Occipital lobe (tissue), 2 donors: ENCODE data around the gene TMEM108. TPM values are rescaled to one million over a fixed set of nuclear protein-coding genes. Genes with fewer than 3 reads are reported as not detected.
A peak's percentile ranks its signal among the peaks of the same experiment; 100 is the strongest.

Experiments
- DNase-seq: peaks from one replicate; lab custom pipeline; 2025; lab: John Stamatoyannopoulos, UW
- total RNA-seq: library from RNA; depleted of rRNA; stranded (reverse); fragments of >200 nt; gene quantifications from one replicate; pipeline ENCODE4 v1.2.3, GENCODE V29; 2014

TMEM108 gene
- total RNA-seq, 1 donor from 2014 or later, result 27.1 TPM

- no peak for DNase-seq
Measured at GRCh38 chr3:133383741-133384140, 345.6 kb downstream of the TMEM108 start.

DNA sequence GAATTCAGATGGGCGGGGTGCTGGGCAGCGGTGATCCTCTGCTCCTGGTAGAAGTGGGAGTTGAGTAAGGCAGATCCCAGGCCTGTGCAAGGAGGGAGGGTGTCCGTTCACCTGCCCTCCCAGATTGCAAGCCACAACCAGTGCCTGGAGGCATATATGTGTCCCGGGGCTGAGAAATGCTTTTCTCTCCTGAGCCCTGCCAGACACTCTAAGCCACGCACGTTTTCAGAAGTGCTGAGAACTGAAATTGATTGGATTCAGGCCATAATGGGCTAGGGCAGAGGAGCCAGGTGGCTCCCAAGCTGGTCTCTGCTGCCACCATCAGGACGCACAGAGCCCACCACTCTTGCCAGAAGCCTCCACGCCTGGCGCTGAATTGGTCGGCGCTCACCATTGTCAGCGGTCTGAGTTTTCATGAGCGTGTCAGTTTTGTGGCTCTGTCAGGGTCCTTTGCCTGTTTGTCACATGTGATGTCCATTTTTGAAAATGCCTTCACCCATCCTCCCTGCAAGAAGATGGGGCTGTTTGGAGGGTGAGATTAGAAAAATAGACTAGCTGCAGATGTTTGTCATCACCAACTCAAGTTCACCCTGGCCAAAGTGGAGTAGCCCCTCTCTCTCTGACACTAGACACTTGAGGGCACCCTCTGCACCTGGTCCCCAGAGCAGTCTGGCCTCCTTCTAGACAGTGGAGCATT, 346.3 kb downstream of the TMEM108 start:
- DNase-seq, result peak; percentile 56

- DNase-seq, result no peak
Measured at GRCh38 chr3:133386876-133387275, 348.7 kb downstream of the TMEM108 start.

- DNase-seq, result no peak
Measured at GRCh38 chr3:133387341-133387740, 349.1 kb downstream of the TMEM108 start.

DNA sequence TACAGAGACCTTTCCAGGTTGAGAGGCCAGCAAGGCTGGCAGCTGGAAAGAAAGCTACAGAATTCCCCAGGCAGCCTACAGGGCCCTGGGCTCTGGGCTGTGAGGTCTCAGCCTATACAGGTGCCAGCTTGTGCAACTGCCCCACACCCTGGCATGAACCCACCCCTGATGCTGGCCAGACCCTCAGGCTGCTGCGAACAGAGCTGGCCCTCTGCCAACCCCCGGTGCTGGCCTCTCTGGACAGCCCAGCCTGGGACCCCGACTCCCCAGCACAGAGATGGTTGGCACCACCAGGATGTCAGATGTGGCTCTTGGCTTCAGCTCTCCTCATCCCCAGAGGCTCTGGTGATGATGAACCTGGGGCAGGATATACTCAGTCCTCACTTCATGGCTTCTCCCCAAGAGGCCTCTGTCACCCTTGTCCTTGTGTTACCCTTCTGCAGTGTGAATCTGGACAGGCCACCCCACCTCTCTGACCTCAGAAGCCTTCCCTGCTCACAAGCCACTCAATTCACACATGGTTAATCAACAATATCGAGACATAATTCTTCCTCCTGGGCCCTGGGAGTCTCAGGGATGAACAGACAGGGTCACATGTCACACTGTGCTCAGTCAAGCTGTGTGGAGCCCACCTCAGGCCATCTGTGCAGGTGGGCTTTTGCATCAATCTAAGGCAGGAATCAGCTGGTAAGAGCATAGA, 350.7 kb downstream of the TMEM108 start:
- DNase-seq, result no peak

GRCh38 chr3:133390715-133391114, 352.5 kb downstream of the TMEM108 start:
- no peak for DNase-seq

- no peak for DNase-seq
Measured at GRCh38 chr3:133393204-133393603, 355.0 kb downstream of the TMEM108 start.

GRCh38 chr3:133393691-133394474, 355.7 kb downstream of the TMEM108 start:
- no peak for DNase-seq

DNA sequence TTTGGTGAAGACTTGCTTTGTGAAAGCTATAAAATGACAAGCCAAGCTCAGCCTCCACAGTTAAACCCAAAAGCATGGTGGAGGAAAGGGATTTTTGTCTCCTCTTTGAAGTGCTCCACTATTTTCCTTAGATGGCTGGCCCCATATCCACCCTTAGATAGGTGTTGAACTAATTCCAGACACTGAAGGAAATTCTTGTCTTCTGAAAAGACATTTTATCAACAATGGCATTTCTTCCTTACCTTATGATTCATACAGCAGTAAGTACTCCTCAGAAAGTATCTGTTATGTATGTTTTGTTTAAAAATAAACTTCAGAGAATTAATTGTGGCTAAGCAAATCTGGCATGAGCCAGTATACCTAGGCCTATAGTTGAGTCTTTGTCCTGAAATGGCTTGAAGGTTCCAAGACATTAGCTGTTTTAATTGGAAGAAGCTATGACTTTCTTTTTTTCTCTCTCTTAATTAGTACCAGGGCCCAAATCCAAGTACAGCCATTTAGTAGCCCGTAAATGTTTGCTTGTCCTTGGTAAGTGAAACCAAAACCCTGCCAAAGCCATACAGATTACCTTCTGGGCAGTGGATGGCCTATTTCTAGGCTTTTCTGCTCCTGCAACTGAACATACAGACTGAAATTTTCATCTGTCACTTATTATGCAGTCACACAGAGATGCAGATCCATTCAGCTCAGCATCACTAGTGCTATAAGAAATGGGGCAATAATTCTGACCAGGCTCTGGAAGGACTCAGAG, 356.5 kb downstream of the TMEM108 start:
- no peak for DNase-seq

DNA sequence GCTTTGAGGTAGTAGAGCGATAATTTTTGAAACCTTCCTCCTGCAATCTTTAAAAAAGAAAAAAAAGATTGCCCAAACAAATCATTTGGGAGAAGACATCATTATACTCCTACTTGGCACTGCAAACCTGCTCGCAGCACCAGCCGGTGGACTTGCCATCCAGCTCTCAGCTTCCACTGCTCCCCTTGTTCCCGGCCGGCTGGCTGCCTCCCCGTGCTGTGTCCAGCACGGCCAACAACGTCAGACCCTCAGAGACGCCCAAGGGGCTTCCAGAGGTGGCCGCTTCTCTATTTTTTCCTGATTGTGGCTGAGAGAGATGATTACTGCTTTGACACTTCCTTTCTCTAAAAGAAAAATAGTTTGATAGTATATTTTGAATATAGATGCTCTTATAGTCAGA, 358.7 kb downstream of the TMEM108 start:
- no peak for DNase-seq

DNA sequence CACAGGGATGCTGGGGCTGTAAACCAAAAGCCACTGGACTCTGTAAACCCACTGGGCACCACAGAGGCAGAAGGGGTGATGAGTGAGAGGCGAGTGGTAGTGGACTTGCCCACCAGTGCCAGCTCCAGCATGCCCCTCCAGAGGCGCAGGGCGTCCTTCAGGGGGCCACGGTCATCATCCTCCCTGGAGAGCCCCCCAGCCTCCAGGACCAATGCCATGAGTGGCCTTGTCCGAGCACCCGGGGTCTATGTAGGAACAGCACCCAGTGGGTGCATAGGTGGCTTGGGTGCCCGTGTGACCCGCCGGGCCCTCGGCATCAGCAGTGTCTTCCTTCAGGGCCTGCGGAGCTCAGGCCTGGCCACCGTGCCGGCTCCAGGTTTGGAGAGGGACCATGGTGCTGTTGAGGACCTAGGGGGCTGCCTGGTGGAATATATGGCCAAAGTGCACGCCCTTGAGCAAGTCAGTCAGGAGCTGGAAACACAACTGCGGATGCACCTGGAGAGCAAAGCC, 361.9 kb downstream of the TMEM108 start, which contains the start of gene BFSP2:
BFSP2 (plus strand) TSS at position 51 of the 510 bp plus-strand sequence; CDS start at position 79, 28 bp downstream.
- DNase-seq, result no peak

- peak; percentile 44 for DNase-seq
Measured at GRCh38 chr3:133401374-133402135, 363.4 kb downstream of the TMEM108 start.

DNA sequence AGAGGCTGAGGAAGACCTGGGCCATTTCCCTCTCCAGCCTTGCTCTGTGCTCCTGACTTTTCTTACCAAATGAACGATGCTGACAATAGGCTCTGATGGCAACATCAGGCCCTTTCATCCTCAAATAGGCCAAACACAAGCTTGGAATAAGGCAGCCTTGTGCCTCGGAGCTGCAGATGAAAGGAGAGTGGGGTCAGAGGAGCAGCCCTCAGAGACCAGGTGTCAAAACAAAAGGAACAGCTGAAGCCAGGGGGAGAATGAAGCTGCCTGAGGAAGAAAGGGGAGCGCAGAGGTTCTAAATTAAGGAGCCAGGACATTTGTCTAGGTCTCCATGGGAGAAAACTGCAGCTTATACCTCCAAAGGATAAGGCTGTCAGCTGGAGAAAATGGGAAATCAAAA, 366.7 kb downstream of the TMEM108 start:
- DNase-seq, result no peak

DNA sequence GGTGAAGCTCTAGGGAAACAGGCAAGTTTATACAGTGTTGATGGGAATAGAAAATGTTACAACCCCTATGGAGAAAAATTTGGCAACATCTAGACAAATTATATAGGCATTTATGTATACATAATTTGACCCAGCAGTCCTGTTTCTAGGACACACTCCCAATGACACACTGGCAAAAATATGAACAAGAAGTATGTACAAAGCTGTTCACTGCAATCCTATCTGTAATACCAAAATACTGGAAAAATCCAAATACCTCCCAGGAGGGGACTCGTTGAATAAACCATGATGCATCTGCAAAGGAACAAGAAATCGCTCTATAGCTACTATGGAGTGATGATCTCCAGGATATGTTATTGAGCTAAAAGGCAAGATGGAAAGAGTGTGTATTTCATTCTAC, 370.2 kb downstream of the TMEM108 start:
- no peak for DNase-seq

GRCh38 chr3:133408961-133409360, 370.8 kb downstream of the TMEM108 start:
- DNase-seq, result no peak

- no peak for DNase-seq
Measured at GRCh38 chr3:133410191-133410892, 372.2 kb downstream of the TMEM108 start.

DNA sequence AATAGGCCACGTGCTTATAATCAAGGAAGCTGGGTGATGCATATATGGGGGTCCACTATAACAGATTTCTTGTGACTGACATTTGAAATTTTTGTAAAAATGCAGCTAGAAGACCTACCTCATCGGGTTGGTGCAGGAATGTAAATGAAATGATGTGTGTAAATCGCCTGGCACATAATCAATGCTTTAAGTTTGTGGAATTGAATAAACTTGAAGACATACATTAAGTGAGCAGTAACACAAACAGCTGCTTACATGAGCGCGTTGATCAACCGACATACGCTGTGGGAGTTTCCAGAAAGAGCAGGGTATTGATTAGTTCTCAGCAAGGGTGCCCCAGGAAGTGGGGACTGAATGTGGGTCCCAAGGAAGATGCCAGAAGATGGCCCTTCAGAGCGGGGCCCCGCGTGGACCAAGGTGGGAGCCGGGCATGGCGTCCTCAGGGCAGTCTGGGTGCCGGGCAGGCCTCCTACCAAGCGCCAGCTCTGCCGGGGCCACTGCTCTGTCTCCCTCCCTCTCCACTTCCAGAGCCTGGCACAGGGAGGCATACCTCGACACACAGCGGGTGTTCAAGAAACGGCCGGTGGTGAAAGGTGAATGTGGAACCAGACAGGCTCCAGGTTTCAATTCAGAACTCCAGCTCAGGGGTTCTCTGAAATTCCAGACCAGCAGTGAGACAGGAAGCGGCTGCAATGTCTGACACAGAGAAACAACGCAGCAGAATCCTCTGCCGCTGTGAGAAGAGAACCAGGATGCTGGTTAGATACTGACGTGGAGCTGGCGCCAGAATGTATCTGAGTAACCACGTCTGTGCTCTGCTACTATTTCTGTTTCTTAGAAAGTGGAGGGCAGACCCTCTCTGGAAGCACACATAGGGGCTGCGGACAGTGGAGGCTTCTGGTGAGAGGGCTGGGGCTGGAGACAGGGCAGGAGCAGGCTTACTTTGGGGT, 374.3 kb downstream of the TMEM108 start:
- no peak for DNase-seq

GRCh38 chr3:133413161-133414020, 375.2 kb downstream of the TMEM108 start:
- peak; percentile 35 for DNase-seq
